Measurements from ENCODE around the gene GPR180.

DNA sequence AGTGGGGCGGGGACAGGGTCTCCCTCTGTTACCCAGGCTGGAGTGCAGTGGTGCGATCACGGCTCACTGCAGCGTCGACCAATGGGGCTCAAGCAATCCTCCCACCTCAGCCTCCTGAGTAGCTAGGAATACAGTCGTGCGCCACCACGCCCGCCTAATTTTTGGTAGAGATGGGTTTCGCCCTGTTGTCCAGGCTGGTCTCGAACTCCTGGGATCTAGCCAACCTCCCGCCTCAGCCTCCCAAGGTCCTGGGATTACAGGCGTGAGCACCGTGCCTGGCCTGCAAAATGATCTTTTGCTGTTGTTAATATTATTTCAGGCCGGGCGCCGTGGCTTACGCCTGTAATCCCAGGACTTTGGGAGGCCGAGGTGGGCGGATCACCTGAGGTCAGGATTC, 5.1 kb upstream of the GPR180 start:
- TF ChIP-seq, protein P1, sequence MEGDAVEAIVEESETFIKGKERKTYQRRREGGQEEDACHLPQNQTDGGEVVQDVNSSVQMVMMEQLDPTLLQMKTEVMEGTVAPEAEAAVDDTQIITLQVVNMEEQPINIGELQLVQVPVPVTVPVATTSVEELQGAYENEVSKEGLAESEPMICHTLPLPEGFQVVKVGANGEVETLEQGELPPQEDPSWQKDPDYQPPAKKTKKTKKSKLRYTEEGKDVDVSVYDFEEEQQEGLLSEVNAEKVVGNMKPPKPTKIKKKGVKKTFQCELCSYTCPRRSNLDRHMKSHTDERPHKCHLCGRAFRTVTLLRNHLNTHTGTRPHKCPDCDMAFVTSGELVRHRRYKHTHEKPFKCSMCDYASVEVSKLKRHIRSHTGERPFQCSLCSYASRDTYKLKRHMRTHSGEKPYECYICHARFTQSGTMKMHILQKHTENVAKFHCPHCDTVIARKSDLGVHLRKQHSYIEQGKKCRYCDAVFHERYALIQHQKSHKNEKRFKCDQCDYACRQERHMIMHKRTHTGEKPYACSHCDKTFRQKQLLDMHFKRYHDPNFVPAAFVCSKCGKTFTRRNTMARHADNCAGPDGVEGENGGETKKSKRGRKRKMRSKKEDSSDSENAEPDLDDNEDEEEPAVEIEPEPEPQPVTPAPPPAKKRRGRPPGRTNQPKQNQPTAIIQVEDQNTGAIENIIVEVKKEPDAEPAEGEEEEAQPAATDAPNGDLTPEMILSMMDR (conservative IDR thresholded peaks at IDR 0.05), result no peak
- TF ChIP-seq EZH2 (IDR thresholded peaks at IDR 0.05; ENCODE audit: low read depth), result no peak

All from PC-9 (cell line).